ENCODE results near the gene CCDC117.

GRCh38 chr22:28780296-28780695 lies 7.8 kb downstream of the CCDC117 start:
- TF ChIP-seq CTCF (IDR thresholded peaks at IDR 0.05) (no peak), ZFX (IDR thresholded peaks at IDR 0.05; ENCODE audit: borderline replicate concordance) (no peak)
